ENCODE measurements around the gene OR4D1. TPM values are rescaled to one million over a fixed set of nuclear protein-coding genes. Genes with fewer than 3 reads are reported as not detected.

Gene OR4D1
- total RNA-seq, 1 experiment from 2014 or later: not detected

GRCh38 chr17:58107306-58107705 is 40.9 kb upstream of the OR4D1 start:
- Histone ChIP-seq H3K36me3 (ENCODE audit: insufficient read depth, low read length, poor library complexity, severe bottlenecking) (no peaks in the 10 kb centered on the region), H3K4me1 (ENCODE audit: insufficient read depth, low read length, poor library complexity, severe bottlenecking) (no peaks in the 10 kb centered on the region), H3K9me3 (ENCODE audit: low read depth, low read length, poor library complexity, severe bottlenecking) (peaks cover 5% of the 10 kb centered on the region), H3K4me3 (ENCODE audit: low read depth, low read length, poor library complexity, severe bottlenecking) (no peak overlapping the region), H3K27ac (ENCODE audit: low read depth, low read length, poor library complexity, severe bottlenecking) (no peak overlapping the region), H3K27me3 (replicated peaks; ENCODE audit: insufficient read depth, low read depth, low read length, poor library complexity) (no peaks in the 10 kb centered on the region)
- POLR2A ChIA-PET (ENCODE audit: low non-redundant PET): no interaction called here
- intact Hi-C loops (cut with micrococcal nuclease; ENCODE audit: unreplicated experiment): no loop called here
- no TSS peak for BruUV-seq (replicated peaks)
- TF ChIP-seq EZH2 (IDR thresholded peaks at IDR 0.05; ENCODE audit: borderline replicate concordance, low read depth, low read length, poor library complexity, severe bottlenecking) (no peak), CTCF (conservative IDR thresholded peaks at IDR 0.05; ENCODE audit: low read depth, low read length) (no peak)
- no peak for DNase-seq (ENCODE audit: low spot score)
- CTCF ChIA-PET: no interaction called here

DNA sequence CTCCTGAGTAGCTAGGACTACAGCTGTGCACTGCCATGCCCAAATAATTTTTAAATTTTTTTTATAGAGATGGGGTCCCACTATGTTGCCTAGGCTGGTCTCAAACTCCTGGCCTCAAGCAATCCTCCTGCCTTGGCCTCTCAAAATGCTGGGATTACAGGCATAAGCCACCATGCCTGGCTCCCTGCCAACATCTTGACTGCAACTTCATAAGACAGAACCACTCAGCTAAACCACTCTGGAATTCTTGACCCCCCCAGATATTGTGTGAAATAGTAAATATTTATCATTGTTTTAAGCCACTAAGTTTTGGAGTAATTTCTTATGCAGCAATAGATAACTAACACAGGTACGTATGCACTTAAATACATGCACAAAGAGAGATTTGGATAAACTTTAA is 39.0 kb upstream of the OR4D1 start:
- Histone ChIP-seq H3K27ac (ENCODE audit: low read depth, low read length, poor library complexity, severe bottlenecking) (no peak overlapping the region), H3K36me3 (ENCODE audit: insufficient read depth, low read length, poor library complexity, severe bottlenecking) (no peaks in the 10 kb centered on the region), H3K27me3 (replicated peaks; ENCODE audit: insufficient read depth, low read depth, low read length, poor library complexity) (no peaks in the 10 kb centered on the region), H3K4me1 (ENCODE audit: insufficient read depth, low read length, poor library complexity, severe bottlenecking) (no peaks in the 10 kb centered on the region), H3K9me3 (ENCODE audit: low read depth, low read length, poor library complexity, severe bottlenecking) (peaks cover 5% of the 10 kb centered on the region), H3K4me3 (ENCODE audit: low read depth, low read length, poor library complexity, severe bottlenecking) (no peak overlapping the region)
- DNase-seq (ENCODE audit: low spot score): no peak
- intact Hi-C loops (cut with micrococcal nuclease; ENCODE audit: unreplicated experiment): no loop called here
- ChIA-PET POLR2A (ENCODE audit: low non-redundant PET) (no interaction called here), CTCF (no interaction called here)
- BruUV-seq (replicated peaks): no TSS peak
- TF ChIP-seq CTCF (conservative IDR thresholded peaks at IDR 0.05; ENCODE audit: low read depth, low read length): no peak
- TF ChIP-seq EZH2 (IDR thresholded peaks at IDR 0.05; ENCODE audit: borderline replicate concordance, low read depth, low read length, poor library complexity, severe bottlenecking): no peak

DNA sequence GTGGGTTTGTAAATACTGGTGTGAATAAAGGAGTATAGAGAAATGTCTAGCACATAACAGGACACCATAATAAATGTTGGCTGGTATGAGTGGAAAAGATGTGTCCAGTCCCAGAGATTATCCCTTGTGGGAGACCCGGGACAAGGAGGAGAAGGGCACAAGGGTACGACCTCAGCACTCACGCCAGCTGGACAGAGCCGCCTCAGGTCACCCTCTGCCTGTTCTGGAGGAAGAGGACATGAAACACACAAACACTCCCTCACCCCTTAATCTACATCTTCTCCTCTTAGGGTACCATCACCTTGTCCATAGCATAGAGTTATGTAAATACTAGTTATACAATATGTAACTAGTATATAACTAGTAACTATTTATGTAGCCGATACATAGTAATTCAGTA is 38.2 kb upstream of the OR4D1 start:
- intact Hi-C loops (cut with micrococcal nuclease; ENCODE audit: unreplicated experiment): loop anchor here (5.0 to 10.0 kb wide), 3 partner anchors 103 to 978 kb away; partner anchors contain the start of gene SRSF1
- H3K27me3 ChIP-seq (replicated peaks; ENCODE audit: insufficient read depth, low read depth, low read length, poor library complexity): no peaks in the 10 kb centered on the region
- DNase-seq (ENCODE audit: low spot score): no peak
- ChIA-PET POLR2A (ENCODE audit: low non-redundant PET) (no interaction called here), CTCF (no interaction called here)
- no peaks in the 10 kb centered on the region for H3K4me1 ChIP-seq (ENCODE audit: insufficient read depth, low read length, poor library complexity, severe bottlenecking)
- H3K36me3 ChIP-seq (ENCODE audit: insufficient read depth, low read length, poor library complexity, severe bottlenecking): no peaks in the 10 kb centered on the region
- BruUV-seq (replicated peaks): no TSS peak
- TF ChIP-seq CTCF (conservative IDR thresholded peaks at IDR 0.05; ENCODE audit: low read depth, low read length): no peak
- no peak for TF ChIP-seq EZH2 (IDR thresholded peaks at IDR 0.05; ENCODE audit: borderline replicate concordance, low read depth, low read length, poor library complexity, severe bottlenecking)
- H3K9me3 ChIP-seq (ENCODE audit: low read depth, low read length, poor library complexity, severe bottlenecking): peaks cover 5% of the 10 kb centered on the region
- H3K27ac ChIP-seq (ENCODE audit: low read depth, low read length, poor library complexity, severe bottlenecking): no peak overlapping the region
- no peak overlapping the region for H3K4me3 ChIP-seq (ENCODE audit: low read depth, low read length, poor library complexity, severe bottlenecking)
